Nasal cavity respiratory epithelium epithelial cell of viscerocranial mucosa (primary cell): ENCODE measurements around the gene SNRPA1. TPM values are rescaled to one million over a fixed set of nuclear protein-coding genes. Genes with fewer than 3 reads are reported as not detected.

Experiments
- total RNA-seq: library from RNA; depleted of rRNA; stranded (reverse); fragments of >200 nt; gene quantifications from 2 replicates; pipeline ENCODE4 v1.2.3, GENCODE V29; 2014

The SNRPA1 gene
- 28.2 and 37.3 TPM in 2 replicates for total RNA-seq

GRCh38 chr15:101294731-101295606, at the start of gene SNRPA1:
SNRPA1 (minus strand) TSS chr15:101295248; CDS start chr15:101295178, 70 bp downstream.

GRCh38 chr15:101277038-101277822, 17.8 kb downstream of the SNRPA1 start, which contains the start of gene SELENOS:
SELENOS (minus strand) TSS chr15:101277485; CDS start chr15:101277417, 68 bp downstream.

GRCh38 chr15:101251830-101252820, 42.9 kb downstream of the SNRPA1 start, which contains the start of gene CHSY1:
CHSY1 (minus strand) TSS chr15:101252048; CDS start chr15:101251456, 592 bp downstream.

Other genes with a start within 250 kb of the SNRPA1 start
- gene CHSY1, start 43.2 kb downstream of the SNRPA1 start, total RNA-seq = 27.7 and 34.9 TPM in 2 replicates
- gene SELENOS, start 17.8 kb downstream of the SNRPA1 start, total RNA-seq = 82.3 and 163 TPM in 2 replicates
- 4.3 and 11.6 TPM in 2 replicates for gene PCSK6, start 194.5 kb upstream of the SNRPA1 start, total RNA-seq